Measurements from ENCODE around the gene ACAP2. TPM values are rescaled to one million over a fixed set of nuclear protein-coding genes. Genes with fewer than 3 reads are reported as not detected.

Gene ACAP2
- total RNA-seq, 4 donors from 2014 or later, result 63.1 to 79.6 (median 68.2) TPM

DNA sequence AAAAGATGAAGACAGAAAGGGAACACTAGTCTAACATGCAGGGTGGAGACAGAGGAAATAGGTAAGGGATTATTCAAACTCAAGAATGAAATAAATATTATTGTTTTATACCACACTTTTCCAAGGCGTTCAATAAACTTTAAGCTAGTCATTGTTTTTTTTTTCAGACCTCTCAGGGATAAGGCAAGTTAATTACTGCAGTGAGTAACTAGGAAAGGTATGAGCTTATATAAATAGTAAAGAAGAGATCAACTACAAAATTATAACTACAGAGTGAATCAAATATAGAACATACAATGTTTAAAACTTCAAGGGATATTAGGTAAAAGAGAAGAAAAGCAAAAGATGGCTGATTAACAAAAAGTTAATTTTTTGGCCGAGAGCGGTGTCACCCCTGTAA lies 140.4 kb downstream of the ACAP2 start:
- TF ChIP-seq, protein P1, sequence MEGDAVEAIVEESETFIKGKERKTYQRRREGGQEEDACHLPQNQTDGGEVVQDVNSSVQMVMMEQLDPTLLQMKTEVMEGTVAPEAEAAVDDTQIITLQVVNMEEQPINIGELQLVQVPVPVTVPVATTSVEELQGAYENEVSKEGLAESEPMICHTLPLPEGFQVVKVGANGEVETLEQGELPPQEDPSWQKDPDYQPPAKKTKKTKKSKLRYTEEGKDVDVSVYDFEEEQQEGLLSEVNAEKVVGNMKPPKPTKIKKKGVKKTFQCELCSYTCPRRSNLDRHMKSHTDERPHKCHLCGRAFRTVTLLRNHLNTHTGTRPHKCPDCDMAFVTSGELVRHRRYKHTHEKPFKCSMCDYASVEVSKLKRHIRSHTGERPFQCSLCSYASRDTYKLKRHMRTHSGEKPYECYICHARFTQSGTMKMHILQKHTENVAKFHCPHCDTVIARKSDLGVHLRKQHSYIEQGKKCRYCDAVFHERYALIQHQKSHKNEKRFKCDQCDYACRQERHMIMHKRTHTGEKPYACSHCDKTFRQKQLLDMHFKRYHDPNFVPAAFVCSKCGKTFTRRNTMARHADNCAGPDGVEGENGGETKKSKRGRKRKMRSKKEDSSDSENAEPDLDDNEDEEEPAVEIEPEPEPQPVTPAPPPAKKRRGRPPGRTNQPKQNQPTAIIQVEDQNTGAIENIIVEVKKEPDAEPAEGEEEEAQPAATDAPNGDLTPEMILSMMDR (IDR thresholded peaks at IDR 0.05; ENCODE audit: low read depth), result no peak

DNA sequence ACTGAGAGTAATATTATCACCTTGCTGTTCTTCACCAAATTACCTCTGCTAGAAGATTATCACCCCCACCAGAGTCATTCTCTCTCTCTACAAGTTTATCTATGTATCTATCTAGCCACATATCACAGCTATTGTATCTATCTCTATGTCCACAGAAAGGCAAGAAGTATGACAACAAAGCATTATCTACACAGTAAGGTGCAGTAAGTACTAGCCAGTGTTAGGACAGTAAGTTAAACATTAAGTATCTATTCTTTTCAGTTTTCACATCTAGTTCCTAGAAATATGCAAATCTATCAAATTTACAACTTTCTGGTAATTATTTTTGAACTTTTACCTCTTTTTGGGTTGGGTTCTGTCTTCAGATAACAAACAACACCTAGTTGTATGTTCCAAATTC lies 145.4 kb downstream of the ACAP2 start:
- TF ChIP-seq, protein P1 (IDR thresholded peaks at IDR 0.05; ENCODE audit: low read depth), result no peak

DNA sequence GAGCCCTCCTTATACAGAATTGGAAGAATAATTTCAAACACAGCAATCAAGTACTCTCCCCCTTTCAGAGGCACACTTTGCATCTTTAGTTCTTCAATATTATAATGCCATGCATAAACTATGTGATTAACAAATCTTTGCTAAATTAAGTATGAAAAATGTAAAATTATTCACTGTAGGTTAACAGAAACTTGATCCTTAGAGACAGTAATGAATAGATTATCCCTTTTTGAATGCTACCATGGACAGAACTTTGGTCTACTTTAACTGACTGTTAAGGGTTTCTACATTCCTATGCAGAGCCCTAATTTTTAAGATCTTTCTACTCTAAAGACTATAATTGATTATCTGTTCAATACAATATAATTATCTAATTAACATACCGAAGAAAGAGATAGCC lies 146.2 kb downstream of the ACAP2 start:
- TF ChIP-seq, protein P1 (IDR thresholded peaks at IDR 0.05; ENCODE audit: low read depth), result no peak

DNA sequence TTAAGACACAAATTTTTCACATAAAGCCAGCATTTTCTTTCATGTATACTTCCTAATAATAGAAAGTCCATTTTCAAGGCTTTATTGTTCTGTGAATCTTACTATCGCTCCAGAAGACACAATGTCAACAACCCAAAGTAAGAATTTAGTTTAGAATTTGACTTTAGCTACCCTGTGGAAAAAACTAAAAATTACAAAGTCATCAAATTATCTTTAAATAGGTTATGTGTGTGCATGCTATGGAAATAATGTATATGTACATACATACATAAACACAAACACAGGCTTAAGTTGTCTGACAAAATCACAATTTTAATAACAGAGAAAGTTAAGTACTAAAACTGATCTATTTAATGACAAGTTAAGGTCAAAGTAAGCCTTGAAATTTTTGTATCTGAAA lies 151.7 kb downstream of the ACAP2 start:
- TF ChIP-seq, protein P1 (IDR thresholded peaks at IDR 0.05; ENCODE audit: low read depth), result no peak

DNA sequence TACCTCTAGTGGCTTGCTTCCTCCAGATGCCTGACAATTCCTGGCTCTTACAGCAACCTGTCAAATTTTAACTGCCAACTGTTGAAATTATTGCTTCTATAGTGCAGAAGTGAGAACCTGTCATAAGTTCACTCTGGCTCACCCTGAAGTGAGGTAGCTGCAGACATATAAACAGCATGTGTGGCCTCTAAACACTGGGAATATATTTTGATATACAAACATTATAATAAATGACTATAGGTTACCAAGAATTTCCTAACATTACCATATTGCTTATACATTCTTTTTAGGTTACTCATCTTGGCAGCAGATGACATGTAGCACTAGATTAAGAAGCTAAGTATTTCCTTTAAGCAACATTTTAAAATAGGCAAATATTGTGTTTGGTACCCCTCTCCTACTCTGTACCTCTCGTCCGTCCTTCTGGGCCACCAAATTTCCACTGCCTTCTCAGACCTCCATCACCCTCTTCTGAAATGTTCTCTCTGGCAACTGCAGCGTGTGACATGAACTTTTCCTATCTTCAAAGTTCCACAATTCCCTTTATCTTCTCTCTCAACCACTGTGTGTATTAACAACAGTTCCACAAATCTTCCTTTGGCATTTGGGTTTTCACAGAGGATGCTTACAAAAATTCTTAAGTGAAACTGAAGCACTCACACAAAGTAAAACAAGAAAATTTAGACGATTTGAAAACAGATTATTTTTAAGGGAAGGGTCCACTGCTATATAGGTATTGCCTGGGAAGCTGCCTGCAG lies 156.5 kb downstream of the ACAP2 start:
- TF ChIP-seq, protein P1 (IDR thresholded peaks at IDR 0.05; ENCODE audit: low read depth), result no peak

DNA sequence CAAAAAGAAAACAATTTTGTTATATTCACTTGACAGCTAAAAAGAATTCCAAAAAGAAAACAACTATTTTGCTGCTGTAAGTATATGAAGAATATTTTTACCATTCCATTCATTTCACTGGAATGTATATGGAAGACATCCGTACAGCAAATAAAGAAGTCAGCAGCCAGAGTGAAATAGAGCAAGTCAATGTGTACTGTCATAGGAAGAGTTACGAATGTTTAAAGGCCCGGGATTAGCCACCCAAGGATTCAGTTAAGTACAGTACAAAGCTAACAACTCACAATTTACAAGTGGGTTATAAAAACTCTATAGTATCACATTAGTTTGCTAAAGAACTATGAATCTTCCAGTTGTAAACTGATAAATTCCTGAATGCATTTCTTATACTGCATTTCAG lies 157.4 kb downstream of the ACAP2 start:
- TF ChIP-seq, protein P1 (IDR thresholded peaks at IDR 0.05; ENCODE audit: low read depth), result no peak

DNA sequence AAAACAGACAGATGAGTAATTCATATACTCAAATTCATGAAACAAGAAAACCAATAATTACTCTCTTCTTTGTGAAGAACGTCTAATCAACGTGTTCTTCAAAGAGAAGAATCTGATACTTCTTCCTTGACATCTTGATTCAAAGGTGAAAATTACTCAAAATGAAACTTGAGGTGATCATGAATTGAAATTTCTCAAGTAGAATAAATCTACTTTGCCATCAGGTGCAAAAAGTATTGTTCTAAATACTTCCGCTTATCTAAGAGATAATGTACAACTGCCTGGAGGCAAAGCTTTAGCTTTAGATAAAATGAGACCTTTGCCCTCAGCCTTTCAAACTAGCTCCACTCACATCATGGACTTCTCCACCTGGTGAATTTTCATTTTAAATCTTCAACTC lies 158.0 kb downstream of the ACAP2 start:
- TF ChIP-seq, protein P1 (IDR thresholded peaks at IDR 0.05; ENCODE audit: low read depth), result no peak
